Brain pericyte (primary cell): ENCODE data around the gene BRD3.
"Not testable (repeated sequence)": the region's sequence is repeated elsewhere in the genome, so short reads cannot be mapped to it uniquely, and the experiment has no call there.

Experiments
- DNase-seq: peaks from one replicate; pipeline ENCODE4 v3.0.0-alpha.2; 2012; ENCODE audit warnings: low read depth, low spot score

Gene BRD3

DNA sequence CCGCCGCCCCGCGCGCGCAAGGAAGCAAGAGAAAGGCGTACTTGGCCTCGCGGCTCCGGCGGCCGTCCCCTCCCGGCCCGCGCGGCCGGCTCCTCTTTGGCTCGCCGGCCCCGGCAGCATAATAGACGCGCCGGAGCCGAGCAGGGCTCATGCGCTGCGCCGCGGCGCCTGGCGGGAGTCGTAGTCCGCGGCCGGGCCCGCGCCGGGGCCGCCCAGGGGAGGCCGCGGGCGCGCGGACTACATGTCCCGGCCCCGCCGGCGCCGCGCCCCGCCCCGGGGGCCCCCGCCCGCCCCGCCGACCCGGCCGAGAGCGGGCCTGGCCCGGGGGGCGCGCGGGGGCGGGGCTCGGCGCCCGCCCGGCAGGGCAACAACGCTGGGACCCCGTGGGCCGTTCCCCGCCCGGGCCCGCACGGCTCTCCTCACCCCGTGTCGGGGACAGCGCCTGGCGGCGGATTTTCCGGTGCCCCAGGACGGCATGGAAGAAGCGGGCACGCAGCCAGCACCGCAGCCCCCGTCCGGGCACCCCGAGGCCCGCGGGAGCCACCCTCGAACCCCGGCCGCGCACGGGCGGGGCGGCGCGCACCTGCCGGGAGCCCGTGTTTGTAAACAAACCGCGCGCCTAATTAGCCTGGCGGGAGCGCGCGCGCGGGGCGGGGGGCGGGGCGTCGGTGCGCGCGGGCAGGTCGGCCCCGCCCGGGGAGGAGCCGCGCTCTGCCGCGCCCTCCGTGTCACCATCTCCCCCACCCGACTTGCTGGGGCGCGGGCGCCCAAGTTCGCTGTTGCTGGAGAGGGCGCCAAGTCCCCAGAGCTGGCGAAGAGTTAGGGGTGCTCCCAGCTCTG, at the start of gene BRD3:
Gene BRD3 (minus strand): TSS at position 123 of the 840 bp plus-strand sequence. CDS start 14,549 bp downstream, outside the sequence.
- no peak for DNase-seq

- DNase-seq, result no peak
Observed at GRCh38 chr9:134112561-134112960, 44.7 kb upstream of the BRD3 start.

DNA sequence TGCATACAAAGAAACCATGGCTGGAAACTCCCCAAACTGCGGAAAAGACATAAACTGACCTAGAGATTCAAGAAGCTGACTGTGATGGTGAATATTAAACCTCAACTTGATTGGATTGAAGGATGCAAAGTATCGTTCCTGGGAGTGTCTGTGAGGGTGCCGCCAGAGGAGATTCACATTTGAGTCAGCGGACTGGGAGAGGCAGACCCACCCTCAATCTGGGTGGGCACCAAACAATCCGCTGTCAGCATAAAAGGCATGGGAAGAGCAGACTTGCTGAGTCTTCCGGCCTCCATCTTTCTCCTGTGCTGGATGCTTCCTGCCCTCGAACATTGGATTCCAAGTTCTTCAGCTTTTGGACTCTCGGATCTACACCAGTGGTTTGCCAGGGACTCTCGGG, 43.2 kb upstream of the BRD3 start:
- no peak for DNase-seq

GRCh38 chr9:134103391-134103998, 35.7 kb upstream of the BRD3 start:
- DNase-seq, result no peak

- no peak for DNase-seq
Observed at GRCh38 chr9:134101623-134102149, 33.9 kb upstream of the BRD3 start.

DNA sequence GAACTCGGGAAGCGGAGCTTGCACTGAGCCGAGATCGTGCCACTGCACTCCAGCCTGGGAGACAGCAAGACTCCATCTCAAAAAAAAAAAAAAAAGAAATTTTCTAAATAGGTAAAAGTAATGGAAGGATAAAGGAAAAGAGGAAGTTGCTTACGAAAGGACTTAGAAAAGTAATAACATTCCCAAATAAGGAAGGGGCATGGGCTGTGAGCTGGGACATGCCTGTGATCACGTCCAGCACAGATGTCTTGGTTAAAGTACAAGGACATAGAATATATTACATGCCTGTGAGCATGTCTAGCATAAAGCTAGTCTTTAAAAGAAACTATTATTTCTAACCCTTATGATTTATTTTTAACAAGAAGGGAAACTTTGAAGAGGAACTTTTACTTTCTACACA, 33.3 kb upstream of the BRD3 start:
- not testable (repeated sequence) for DNase-seq

DNA sequence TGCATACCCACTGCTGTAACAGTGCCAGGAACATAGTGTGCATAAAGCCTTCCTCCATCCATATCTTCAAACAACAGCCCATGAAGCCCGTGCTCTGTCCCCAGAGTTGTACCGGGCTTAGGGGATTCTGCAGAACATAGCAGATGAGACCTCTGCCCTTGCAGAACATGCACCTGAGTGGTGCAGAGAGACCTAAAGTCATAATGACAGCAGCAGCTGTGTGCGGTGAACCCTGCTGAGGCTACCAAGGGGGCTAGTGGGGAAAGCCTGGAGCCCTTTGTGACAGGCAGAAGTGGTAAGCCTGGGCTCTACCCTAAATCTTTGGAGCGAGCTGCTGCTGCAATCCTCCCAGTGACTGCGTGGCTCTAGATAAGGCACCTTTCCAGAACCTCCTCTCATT, 32.2 kb upstream of the BRD3 start:
- no peak for DNase-seq

- DNase-seq, result no peak
Observed at GRCh38 chr9:134099123-134099761, 31.4 kb upstream of the BRD3 start.

DNA sequence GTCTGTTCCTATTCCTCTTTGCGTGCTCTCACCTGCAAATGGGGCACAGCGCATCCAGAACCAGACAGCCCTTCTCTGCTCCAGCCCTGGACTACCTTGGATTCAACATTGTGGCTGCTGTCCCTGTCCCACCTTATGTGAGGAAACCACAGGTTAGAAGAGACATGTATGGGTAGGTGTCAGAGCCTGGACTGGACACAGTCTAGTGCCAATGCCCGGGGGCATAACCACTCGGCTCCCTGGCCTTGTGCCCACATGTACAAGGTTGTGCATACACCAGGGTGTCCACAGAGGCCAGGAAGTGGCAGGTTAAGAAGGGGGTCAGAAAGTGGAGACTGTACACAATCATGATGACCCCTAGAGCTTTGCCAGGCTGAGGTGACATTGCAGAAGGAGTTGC, 22.1 kb upstream of the BRD3 start:
- DNase-seq, result no peak

- no peak for DNase-seq
Observed at GRCh38 chr9:134088063-134088725, 20.4 kb upstream of the BRD3 start.

GRCh38 chr9:134085674-134086073, 17.8 kb upstream of the BRD3 start:
- no peak for DNase-seq

DNA sequence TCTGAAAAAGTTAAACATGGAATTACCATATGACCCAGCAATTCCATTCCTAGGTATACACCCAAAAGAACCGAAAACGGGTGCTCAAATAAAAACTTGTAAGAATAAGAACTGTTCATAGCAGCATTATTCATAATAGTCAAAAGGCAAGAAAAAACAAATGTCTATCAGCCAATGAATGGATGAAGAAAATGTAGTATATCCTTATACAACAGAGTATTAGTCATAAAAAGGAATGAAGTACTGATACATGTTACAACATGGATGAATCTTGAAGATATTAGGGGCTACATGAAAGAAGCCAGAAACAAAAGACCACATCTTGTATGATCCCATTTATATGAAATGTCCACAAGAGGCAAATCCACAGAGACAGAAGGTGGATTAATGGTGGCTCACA, 15.6 kb upstream of the BRD3 start:
- no peak for DNase-seq

DNA sequence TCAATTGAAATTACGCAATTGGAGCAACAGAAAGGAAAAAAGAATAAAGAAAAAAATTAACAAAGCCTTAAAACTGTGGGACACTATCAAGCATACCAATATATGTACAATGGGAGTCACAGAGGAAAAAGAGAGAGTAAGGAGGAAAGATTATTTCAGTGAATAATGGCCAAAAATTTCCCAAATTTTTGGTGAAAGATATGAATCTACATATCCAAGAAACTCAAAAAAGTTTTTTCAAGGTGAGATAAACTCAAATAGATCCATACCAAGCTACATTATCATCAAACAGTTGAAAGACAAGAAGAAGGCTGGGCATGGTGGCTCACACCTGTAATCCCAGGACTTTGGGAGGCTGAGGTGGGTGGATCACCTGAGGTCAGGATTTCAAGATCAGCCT, 8.8 kb upstream of the BRD3 start:
- no peak for DNase-seq

DNA sequence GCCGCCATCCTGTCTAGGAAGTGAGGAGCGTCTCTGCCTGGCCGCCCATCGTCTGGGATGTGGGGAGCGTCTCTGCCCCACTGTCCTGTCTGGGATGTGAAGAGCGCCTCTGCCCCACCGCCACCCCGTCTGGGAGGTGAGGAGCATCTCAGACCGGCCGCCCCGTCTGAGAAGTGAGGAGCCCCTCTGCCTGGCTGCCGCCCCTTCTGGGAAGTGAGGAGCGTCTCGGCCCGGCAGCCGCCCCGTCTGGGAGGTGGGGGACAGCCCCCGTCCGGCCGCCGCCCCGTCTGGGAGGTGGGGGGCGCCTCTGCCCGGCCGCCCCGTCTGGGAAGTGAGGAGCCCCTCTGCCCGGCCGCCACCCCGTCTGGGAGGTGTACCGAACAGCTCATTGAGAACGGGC, 7.9 kb upstream of the BRD3 start:
- not testable (repeated sequence) for DNase-seq

DNA sequence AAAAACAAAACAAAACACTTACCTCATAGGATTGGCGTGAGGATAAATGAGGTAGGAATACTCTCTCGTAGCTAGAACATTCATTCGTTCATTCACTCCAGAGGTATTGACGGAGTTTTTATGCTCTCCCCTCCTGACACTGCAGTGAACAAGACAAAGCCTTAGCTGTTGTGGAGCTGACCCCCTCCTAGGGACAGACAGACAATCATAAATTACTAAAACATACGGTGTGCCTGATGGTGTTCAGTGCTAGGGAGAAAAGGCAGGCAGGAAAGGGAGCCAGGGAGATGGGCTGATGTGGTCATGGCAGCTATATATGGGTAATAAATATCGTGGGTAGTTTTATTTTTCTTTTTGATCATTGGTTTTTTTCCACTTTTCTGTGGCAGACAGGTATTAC, 5.7 kb upstream of the BRD3 start:
- DNase-seq, result no peak

DNA sequence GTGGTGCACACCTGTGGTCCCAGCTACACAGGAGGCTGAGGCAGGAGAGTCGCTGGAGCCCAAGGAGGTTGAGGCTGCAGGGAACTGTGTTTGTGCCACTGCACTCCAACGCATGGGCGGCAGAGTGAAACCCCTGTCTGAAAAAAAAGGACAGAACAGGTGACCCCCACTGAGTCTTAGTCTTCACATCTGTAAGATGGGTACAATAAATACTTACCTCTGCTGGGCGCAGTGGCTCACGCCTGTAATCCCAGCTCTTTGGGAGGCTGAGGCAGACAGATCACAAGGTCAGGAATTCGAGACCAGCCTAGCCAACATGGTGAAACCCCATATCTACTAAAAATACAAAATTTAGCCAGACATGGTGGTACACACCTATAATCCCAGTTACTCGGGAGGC, 4.9 kb upstream of the BRD3 start:
- not testable (repeated sequence) for DNase-seq

DNA sequence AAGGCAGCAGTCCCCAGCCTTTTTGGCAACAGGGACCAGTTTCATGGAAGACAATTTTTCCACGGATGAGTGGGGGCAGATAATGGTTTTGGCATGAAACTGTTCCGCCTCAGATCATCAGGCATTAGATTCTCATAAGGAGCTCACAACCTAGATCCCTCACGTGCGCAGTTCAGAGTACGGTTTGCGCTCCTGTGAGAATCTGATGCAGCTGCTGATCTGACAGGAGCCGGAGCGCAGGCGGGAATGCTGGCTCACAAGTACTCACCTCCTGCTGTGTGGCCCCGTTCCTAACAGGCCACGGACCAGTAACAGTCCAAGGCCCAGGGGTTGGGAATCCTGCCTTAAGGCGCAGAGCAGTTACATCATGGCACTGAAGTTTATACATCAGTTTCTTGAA, 3.3 kb upstream of the BRD3 start:
- DNase-seq, result no peak

DNA sequence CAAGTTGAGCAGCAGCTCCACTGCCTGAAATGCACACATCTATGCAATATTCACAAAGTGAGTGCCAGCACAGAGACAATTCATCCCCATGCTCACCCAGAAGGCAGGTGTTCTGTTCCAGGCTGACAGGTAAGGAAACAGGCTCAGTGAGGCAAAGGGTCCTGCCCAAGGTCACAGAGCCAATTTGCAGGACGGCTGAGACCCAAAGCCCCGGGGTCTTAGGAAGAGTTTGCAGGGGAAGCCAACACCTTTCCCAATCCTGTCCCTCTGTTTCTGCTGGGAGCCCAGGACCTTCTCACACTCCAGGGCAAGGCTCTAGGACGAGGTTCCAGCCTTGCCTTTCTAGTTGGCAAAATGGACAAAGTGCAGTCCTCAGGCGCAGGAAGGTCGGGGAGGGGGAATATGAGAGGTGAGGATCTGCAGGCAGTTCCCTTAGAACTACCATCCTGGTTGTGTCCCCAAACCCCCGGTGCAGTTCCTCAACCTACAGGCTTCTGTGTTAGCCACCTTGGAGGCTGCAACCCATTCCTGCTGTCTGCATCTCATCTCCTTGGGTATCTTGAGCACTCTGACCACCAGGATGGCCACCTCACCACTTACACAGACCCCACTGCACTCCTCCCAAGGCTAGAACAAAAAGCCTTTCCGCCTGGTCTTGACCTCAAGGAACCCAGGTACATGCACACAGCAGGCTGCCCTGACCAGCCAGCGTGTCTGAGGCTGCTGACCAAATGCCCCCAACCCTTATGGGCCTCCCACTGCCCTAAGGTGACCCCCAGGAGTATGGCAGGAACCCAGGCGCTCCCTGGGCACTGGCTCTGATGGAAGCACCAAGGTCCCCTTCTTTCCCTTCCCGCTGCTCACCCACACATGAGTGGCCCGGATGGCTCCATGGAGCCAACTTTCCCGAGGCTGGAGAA, 1.9 kb upstream of the BRD3 start:
- DNase-seq, result no peak

GRCh38 chr9:134068744-134069479, 1.1 kb upstream of the BRD3 start:
- DNase-seq, result no peak
